Breast epithelium (tissue), 4 donors: Measurements from ENCODE around the gene CDH8. TPM values are rescaled to one million over a fixed set of nuclear protein-coding genes. Genes with fewer than 3 reads are reported as not detected.
A peak's percentile ranks its signal among the peaks of the same experiment; 100 is the strongest.

Experiments
- DNase-seq, 2 donors: peaks; one replicate each; pipeline ENCODE4 v3.0.0-alpha.2; 2019; ENCODE audit warnings: low spot score in 2 of 2
- H3K27ac ChIP-seq, 2 donors: fragments of 200-600 bp; sonication (generic) in 1 of 2; one replicate each; pipeline ENCODE4 v1.5.1; 2016 to 2019; ENCODE audit warnings: mild to moderate bottlenecking in 1 of 2
- H3K27me3 ChIP-seq, 2 donors: fragments of 200-600 bp; sonication (generic) in 1 of 2; one replicate each; pipeline versions ENCODE4 v1.5.1 to v1.6.0; 2017 to 2019; ENCODE audit warnings: control low read depth in 1 of 2, mild to moderate bottlenecking in 1 of 2
- H3K36me3 ChIP-seq: fragments of 200-600 bp; one replicate; pipeline ENCODE4 v1.5.1; 2019
- H3K4me1 ChIP-seq, 2 donors: fragments of 200-600 bp; sonication (generic); one replicate each; pipeline ENCODE4 v1.5.1; 2016 to 2019; ENCODE audit warnings: control low read depth in 1 of 2
- H3K4me3 ChIP-seq, 3 donors: fragments of 200-600 bp; sonication (generic); 1 replicate in 2 of 3; 2 replicates in 1 of 3; pipeline ENCODE4 v1.5.1; 2016 to 2019; ENCODE audit warnings: mild to moderate bottlenecking in 3 of 3, moderate library complexity in 2 of 3
- H3K9me3 ChIP-seq, 2 donors: fragments of 200-600 bp; sonication (generic) in 1 of 2; one replicate each; pipeline ENCODE4 v1.5.1; 2016 to 2019; ENCODE audit warnings: control low read depth in 1 of 2
- CTCF ChIP-seq, 3 donors: fragments of 450-650 bp; IDR thresholded peaks; one replicate each; pipeline ENCODE4 v1.5.1; 2016 to 2017; ENCODE audit warnings: antibody characterized with exemption in 3 of 3, mild to moderate bottlenecking in 3 of 3, moderate library complexity in 3 of 3
- POLR2A ChIP-seq: fragments of 450-650 bp; IDR thresholded peaks from one replicate; pipeline ENCODE4 v1.6.1; 2016; ENCODE audit warnings: antibody characterized with exemption, mild to moderate bottlenecking, moderate library complexity
- POLR2AphosphoS5 ChIP-seq, 3 donors: sonication (generic); formaldehyde crosslinking; IDR thresholded peaks; one replicate each; pipeline ENCODE4 v1.6.1; 2017; ENCODE audit warnings: antibody characterized with exemption in 3 of 3
- intact Hi-C: fragments of 100-400 bp; cut with DNase I; formaldehyde crosslinking; loops from one replicate; pipeline ENCODE4 v1.15.1; 2023; ENCODE audit warnings: low total_unique reads
- total RNA-seq, 3 donors: library from RNA; depleted of rRNA; stranded (reverse); fragments of >200 nt; gene quantifications; one replicate each; pipeline ENCODE4 v1.1.0, GENCODE V29; 2016

Gene CDH8
- total RNA-seq, 3 donors from 2014 or later, result under 0.01 to 0.15 TPM; not detected in 1

- no peak for DNase-seq
- no peaks in the 10 kb centered on the region for H3K27me3 ChIP-seq
- no peaks in the 10 kb centered on the region for H3K36me3 ChIP-seq
- no peaks in the 10 kb centered on the region for H3K9me3 ChIP-seq
- H3K4me1 ChIP-seq, result no peaks in the 10 kb centered on the region
- no peak for TF ChIP-seq POLR2A
- no peak for TF ChIP-seq CTCF (IDR thresholded peaks at IDR 0.05)
- TF ChIP-seq POLR2AphosphoS5 (IDR thresholded peaks at IDR 0.05), result no peak
- H3K4me3 ChIP-seq, result no peak overlapping the region
- H3K27ac ChIP-seq, result peak overlapping the region; percentile 2 to 38
- intact Hi-C loops, result no loop called here
These were observed 206.6 kb downstream of the CDH8 start for GRCh38 chr16:61829631-61830030.

- intact Hi-C loops, result no loop called here
- no peak for DNase-seq
- H3K9me3 ChIP-seq, result no peaks in the 10 kb centered on the region
- no peaks in the 10 kb centered on the region for H3K4me1 ChIP-seq
- H3K27me3 ChIP-seq, result no peaks in the 10 kb centered on the region
- H3K36me3 ChIP-seq, result no peaks in the 10 kb centered on the region
- H3K4me3 ChIP-seq, result no peak overlapping the region
- TF ChIP-seq CTCF (IDR thresholded peaks at IDR 0.05) (no peak), POLR2AphosphoS5 (IDR thresholded peaks at IDR 0.05) (no peak), POLR2A (no peak)
- H3K27ac ChIP-seq, result no peak overlapping the region
These were observed 212.9 kb downstream of the CDH8 start for GRCh38 chr16:61823326-61823725.

- Histone ChIP-seq H3K27me3 (no peaks in the 10 kb centered on the region), H3K36me3 (no peaks in the 10 kb centered on the region), H3K9me3 (no peaks in the 10 kb centered on the region), H3K27ac (peak overlapping the region in 1 of 2 donors; percentile 25), H3K4me3 (no peak overlapping the region), H3K4me1 (no peaks in the 10 kb centered on the region)
- no peak for DNase-seq
- intact Hi-C loops, result no loop called here
- no peak for TF ChIP-seq POLR2A
- TF ChIP-seq POLR2AphosphoS5 (IDR thresholded peaks at IDR 0.05), result no peak
- no peak for TF ChIP-seq CTCF (IDR thresholded peaks at IDR 0.05)
These were observed 215.4 kb downstream of the CDH8 start for GRCh38 chr16:61820820-61821219.

GRCh38 chr16:61820398-61820797 lies 215.8 kb downstream of the CDH8 start:
- Histone ChIP-seq H3K4me1 (no peaks in the 10 kb centered on the region), H3K9me3 (no peaks in the 10 kb centered on the region), H3K36me3 (no peaks in the 10 kb centered on the region), H3K27me3 (no peaks in the 10 kb centered on the region), H3K4me3 (no peak overlapping the region), H3K27ac (peak overlapping the region in 1 of 2 donors; percentile 25)
- no peak for DNase-seq
- TF ChIP-seq CTCF (IDR thresholded peaks at IDR 0.05), result no peak
- TF ChIP-seq POLR2A, result no peak
- no peak for TF ChIP-seq POLR2AphosphoS5 (IDR thresholded peaks at IDR 0.05)
- intact Hi-C loops, result no loop called here

- no peak for TF ChIP-seq POLR2A
- no peak for TF ChIP-seq CTCF (IDR thresholded peaks at IDR 0.05)
- TF ChIP-seq POLR2AphosphoS5 (IDR thresholded peaks at IDR 0.05), result no peak
- Histone ChIP-seq H3K4me1 (no peaks in the 10 kb centered on the region), H3K36me3 (no peaks in the 10 kb centered on the region), H3K4me3 (no peak overlapping the region), H3K27ac (no peak overlapping the region), H3K27me3 (no peaks in the 10 kb centered on the region), H3K9me3 (no peaks in the 10 kb centered on the region)
- intact Hi-C loops, result no loop called here
- no peak for DNase-seq
These were observed 217.4 kb downstream of the CDH8 start for GRCh38 chr16:61818850-61819249.
